GM10266 (cell line): ENCODE data around the gene FER.

Experiments used
- DNase-seq: peaks from one replicate; pipeline ENCODE4 v3.0.0; 2012; ENCODE audit errors: extremely low spot score
- TF ChIP-seq, protein P1 (sequence below): IDR thresholded peaks from 2 replicates; pipeline ENCODE4 v1.5.1; 2012; ENCODE audit warnings: mild to moderate bottlenecking, low read depth; ENCODE audit not compliant: control insufficient read depth, insufficient read depth; ENCODE audit errors: missing control alignments

FER gene

DNA sequence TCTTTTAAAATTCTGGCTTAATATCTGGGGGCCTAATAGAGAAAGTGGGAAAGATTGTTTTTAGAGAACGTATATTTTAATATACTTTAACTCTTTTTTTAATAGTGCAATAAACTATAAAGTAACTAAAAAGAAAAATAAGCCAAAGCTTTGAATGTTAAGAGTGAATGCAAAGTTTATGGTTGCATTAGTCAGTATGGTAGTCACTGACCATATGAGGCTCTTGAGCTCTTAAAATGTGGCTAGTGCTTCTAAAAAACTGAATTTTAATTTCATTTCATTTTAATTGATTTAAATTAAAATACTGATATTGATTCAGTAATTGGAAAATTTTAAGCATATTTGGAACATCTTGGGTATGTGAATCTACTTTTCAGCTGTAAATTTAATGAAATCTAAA lies 351.4 kb downstream of the FER start:
- TF ChIP-seq, protein P1, sequence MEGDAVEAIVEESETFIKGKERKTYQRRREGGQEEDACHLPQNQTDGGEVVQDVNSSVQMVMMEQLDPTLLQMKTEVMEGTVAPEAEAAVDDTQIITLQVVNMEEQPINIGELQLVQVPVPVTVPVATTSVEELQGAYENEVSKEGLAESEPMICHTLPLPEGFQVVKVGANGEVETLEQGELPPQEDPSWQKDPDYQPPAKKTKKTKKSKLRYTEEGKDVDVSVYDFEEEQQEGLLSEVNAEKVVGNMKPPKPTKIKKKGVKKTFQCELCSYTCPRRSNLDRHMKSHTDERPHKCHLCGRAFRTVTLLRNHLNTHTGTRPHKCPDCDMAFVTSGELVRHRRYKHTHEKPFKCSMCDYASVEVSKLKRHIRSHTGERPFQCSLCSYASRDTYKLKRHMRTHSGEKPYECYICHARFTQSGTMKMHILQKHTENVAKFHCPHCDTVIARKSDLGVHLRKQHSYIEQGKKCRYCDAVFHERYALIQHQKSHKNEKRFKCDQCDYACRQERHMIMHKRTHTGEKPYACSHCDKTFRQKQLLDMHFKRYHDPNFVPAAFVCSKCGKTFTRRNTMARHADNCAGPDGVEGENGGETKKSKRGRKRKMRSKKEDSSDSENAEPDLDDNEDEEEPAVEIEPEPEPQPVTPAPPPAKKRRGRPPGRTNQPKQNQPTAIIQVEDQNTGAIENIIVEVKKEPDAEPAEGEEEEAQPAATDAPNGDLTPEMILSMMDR, result no peak

DNA sequence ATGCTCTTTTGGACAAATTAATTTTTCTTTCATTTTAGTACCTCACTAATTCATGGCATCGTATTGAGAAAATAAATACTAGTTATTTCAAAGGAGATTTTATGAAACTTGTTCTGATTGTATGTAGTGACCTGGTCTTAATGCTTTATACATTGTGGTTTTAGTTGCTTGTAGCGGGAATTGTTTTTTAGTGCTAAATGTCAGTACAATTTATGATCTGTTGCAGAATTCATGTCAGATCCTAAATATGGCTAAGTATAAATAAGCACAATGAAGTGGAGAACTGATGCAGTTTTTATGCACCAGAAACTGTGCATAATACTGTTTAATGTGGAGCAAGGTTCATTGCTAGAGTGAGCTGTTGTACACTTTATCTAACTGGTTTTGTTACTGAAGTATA lies 353.3 kb downstream of the FER start:
- DNase-seq, result no peak
- TF ChIP-seq, protein P1, result no peak

More for the DNA sequence above, 351.4 kb downstream of the FER start:
- no peak for DNase-seq

DNA sequence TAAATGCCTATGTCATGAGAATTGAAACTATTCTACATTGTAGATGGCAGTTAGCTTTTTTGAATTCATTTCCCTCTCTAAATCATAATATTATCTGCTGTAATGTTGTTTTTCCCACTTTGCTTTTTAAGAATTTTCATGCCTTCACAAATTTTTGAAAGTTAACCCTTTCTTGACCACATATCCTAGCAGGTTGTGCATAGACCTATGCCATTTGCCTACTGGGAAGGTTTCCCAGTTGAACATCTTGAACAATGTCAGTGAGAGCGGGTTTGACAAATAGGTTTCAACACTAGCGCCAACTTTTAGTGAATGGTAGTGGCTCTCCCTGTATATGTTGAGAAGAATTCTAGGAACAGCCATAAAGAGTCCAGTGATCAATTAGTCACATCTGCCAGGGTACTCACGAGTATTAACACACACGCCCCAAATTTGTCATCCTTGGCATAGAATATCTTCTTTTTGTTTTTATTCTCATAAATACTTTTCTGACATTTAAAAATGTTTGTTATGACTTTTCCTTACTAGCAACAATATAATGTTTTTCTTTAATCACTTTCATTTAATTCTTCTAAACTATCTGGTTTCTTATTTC lies 354.5 kb downstream of the FER start:
- DNase-seq, result no peak
- TF ChIP-seq, protein P1, result no peak

DNA sequence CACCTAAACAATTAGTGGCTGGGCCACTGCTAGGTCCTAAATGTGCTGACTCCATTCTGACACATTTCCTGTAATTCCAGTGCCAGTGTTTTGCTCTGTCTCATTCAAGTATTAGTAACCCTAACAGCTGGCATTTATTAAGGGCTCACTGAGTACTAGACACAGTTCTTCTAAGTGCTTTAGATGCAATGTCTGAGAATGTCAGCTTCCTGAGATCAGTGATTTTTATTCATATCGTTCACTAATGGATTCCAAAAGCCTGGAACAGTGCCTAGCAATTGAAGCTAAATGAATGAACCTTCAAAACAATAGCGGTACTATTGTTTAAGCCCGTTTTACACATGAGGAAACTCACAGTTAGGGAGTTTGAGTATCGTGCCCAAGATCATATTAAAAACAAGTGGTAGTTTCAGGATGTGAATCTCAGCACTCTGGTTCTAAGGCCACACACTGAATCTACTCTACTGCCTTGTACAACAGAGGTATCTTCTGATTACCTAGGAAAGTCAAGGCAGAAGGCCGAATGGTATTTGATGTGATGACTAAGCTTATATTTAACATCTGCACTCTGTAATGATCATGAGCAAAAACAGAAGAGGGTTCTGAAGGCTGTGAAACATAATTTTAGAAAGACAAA lies 358.1 kb downstream of the FER start:
- no peak for DNase-seq
- TF ChIP-seq, protein P1, result no peak

DNA sequence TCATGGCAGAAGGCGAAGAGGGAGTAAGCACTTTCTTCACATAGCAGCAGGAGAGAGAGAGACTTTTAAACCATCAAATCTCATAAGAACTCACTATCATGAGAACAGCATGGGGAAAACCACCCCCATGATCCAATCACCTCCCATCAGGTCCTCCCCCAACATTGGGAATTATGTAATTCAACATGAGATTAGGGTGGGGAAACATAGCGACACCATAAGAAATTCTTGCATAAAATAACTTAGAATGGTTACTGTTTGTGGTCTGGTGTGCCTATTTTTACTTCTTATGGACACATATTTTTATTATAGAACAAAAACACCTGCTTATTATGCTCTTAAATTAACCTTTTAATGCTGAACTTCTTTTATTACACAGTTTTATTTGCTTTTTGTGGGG lies 364.0 kb downstream of the FER start:
- DNase-seq, result no peak
- TF ChIP-seq, protein P1, result no peak

DNA sequence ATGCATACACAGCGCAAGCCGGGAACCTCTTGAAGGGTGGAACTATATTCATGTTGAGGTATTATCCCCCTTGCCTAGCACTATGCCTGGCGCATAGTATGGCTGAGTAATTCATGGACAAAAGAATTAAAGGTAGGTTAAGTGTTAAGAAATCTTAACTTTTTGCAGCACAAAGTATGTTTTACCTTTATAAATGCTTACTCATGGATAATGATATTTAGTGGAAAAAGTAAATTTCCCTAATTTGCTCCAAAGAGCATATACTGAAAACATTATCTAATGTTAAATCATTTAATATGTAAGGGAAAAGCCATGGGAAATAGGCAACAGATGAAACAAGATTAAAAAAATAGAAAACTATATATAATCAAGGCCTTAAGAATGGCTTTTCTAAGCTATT lies 365.9 kb downstream of the FER start:
- no peak for DNase-seq
- TF ChIP-seq, protein P1, result no peak

DNA sequence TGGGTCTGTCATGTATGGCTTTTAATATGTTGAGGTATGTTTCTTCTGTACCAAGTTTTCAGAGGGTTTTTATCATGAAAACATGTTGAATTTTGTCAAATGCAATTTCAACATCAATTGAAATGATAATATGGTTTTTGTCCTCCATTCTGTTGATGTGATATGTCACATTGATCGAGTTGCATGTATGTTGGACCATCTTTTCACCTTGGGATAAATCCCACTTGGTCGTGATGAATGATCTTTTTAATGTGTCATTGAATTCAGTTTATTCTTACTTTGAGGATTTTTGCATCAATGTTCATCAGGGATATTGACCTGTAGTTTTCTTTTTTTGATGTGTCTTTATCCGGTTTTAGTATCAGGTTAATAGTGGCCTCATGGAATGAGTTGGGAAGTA lies 373.5 kb downstream of the FER start:
- TF ChIP-seq, protein P1, result no peak
- no peak for DNase-seq
